GM18508 (cell line): ENCODE data around the gene INTS1.

ENCODE experiments used
- ATAC-seq: cut with Tn5 transposase; IDR thresholded peaks from one replicate; pipeline ENCODE4 v1.9.1; 2021; ENCODE audit warnings: moderate number of reproducible peaks; ENCODE audit not compliant: insufficient read depth, unreplicated experiment

INTS1 gene

DNA sequence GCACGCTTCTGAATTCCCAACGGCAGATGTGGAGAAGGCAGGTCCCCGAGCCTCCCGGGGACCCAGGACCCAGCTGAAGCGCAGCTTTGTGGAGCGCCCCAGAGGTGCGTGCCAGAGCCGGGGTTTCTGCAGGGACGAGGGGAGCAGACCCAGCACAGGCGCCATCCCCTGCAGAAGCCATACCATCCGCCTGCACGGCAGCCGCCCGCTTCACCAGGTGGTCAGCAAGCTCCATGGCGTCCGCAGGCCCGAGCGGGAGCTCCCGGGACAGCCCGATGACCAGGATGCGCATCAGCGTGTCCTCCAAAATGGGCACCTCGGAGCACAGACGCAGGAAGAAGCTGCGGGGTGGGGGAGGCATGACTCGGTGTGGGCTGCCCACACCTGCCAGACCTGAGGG, 10.6 kb downstream of the INTS1 start:
- ATAC-seq = no peak

DNA sequence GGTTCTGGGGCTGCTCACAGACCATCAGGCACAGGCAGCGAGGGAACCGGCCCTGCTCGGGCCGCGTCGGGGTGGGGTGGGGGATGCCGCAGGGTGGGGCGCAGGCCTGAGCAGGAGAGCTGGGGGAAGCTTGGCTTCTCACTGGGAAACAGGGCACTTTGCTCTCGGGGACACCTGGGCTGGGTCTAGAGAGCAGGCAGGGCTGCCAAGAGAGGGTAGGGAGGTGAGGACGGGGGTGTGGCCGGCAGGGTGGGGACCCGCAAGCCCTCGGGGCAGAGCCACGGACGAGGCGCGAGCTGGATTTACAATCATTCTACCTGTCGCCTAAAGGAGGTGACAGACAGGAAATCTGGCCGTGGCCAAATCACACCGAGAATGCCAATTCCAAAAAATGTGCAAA, 11.1 kb downstream of the INTS1 start:
- ATAC-seq = no peak

DNA sequence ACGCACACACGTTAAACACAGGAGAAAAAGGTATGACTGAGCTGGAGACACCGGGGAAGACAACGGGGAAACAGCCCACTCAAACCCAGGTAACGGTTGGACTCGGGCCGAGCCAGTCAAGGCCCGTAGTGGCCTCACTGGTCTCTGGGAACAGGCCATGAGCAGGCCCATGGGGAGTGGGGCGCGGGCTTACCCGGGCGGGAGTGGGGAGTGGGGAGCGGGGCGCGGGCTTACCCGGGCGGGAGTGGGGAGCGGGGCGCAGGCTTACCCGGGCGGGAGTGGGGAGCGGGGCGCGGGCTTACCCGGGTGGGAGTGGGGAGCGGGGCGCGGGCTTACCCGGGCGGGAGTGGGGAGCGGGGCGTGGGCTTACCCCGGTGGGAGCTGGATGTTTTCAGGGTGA, 11.5 kb downstream of the INTS1 start:
- ATAC-seq = no peak

DNA sequence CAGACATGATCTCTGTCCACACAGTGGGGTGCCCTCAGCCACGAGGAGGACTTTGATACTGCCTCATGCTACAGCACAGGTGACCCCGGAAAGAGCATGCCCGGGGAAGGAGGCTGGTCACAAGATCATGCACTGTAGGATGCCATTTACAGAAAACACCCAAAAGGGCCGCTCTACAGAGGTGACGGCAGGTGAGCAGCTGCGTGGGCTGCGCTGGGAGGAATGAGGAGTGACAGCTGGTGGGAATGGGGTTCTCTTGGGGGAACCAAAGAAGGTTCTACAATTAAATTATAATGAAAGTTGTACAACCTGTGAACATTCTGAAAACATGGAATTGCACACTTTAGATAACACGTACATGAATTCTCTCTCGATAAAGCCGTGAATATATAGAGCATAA, 12.0 kb downstream of the INTS1 start:
- no peak for ATAC-seq

DNA sequence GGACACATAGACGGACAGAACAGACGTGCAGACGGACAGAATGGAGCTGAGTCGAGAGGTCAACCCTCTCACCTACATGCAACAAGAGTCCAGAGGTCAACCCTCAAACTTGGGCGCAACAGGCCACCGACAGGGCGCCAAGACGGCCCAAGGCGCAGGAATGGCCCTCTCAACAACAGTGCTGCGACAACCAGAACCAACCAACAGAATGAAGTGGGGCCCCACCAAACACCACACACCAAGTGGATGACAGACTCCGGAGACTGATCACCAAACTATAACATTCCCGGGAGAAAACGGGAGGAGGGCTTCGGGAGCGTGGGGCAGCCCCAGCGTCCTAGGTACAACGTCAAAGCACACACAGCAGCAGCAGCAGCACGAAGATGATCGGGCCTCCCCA, 13.4 kb downstream of the INTS1 start:
- no peak for ATAC-seq

DNA sequence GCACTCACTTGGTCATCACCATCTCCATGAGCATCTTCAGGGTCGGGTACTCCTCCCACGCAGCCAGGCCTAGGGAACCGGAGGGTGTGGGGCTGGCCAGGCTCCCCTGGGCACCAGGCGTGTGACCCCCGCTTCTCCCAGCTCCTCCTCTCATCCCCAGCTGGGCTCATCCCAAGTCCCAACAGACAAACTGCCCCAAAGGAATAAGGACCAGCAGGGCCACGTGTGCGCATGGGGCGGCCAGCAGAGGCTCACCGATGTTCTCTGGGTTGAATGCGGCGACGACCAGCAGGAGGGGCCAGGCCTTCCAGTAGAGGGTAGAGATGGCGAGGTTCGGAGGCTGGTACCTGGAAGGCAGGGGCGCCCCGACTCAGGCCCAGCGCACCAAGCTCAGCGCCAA, 14.9 kb downstream of the INTS1 start:
- ATAC-seq = no peak

DNA sequence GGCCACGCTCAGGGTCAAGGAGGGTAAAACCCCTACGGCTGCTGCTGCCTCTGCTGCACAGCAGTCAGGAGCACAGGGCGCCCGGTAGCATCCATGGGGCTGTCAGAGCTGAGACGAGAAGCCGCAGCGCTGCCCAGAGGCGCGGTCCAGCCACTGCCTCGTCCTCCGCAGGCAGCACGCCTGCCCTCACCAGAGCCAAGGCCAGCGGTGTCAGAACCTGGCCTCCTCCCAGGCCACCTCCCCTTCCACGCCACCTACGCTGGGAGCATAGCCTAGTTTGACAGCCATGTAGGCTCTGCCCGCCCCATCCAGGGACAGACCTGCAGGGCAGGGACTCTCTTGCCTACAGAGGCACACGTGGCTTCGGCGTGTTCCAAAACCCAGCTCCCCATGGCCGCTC, 16.2 kb downstream of the INTS1 start:
- no peak for ATAC-seq

DNA sequence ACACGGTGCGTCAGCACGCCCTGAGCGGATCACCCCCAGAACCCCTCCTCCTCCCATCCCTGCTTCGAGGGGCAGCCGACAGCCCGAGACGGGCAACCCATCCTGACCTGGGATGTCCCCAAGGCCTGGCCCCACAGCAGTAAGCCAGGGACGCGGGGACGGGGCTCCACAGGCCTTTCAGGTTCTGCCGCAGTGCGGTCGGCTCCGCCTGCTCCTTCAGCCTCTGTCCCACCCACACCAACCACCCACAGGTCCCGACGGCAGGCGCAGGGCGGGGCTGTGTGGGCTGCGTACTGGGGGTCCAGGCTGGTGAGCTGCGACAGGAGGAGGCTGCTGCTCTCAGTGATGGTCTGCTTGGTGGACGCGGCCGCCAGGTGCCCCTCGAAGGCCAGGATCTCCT, 16.7 kb downstream of the INTS1 start:
- no peak for ATAC-seq

DNA sequence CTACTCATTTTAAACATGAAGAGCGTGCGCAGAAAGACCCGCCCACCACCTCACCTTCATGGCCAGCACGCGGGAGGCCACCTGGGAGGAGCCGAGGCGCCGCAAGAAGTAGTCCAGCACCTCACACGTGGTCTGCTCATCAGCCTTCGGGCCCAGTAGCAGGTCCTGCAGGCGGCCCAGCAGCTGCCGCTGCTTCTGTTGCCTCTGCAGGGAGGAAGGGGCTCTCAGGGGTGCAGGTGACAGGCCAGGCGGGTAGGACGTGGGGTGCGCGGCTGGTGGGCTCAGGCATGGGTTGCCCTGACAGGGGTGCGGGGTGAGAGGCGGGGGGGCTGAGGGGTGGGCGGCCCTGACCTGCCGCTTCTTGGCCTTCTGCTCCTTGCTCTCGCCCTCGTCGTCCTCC, 17.6 kb downstream of the INTS1 start:
- ATAC-seq = no peak

DNA sequence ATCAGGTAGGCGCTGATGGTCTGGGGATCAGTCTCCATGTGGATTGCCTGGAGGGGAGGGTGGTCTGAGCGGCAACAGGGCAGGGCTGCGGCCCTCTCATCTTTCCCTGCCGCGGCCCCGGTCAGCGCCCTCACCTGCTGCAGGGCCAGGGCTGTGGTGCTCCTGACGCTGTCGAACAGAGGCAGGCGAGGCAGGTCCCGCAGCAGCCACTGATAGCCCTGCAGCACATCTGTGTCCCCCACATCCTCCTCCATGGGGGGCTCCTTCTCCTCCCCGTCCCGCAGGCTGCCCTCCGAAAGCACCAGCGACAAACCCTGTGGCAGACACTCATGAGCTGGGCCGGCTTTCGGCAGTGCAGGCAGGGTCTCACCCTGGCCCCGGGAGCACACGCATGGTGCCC, 19.0 kb downstream of the INTS1 start:
- no peak for ATAC-seq

DNA sequence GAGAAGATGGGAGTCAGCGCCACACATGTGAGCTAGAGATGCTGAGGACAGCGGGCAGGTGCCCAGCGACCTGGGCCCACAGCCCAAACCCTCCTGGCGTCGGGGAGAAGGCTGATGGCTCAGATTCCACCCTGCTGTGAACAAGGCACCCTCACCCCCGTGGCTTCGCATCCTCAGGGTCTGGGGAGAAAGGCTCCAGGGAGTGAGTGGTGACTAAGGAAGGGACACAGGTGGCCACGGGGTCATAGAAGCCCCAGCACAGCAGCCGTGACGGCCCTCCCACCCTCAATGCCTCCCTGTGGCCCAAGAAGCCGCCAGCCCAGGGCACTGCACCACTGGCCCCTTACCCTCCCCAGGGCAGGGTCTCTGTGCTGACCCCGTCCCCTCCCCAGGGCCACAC, 19.6 kb downstream of the INTS1 start:
- ATAC-seq = no peak

DNA sequence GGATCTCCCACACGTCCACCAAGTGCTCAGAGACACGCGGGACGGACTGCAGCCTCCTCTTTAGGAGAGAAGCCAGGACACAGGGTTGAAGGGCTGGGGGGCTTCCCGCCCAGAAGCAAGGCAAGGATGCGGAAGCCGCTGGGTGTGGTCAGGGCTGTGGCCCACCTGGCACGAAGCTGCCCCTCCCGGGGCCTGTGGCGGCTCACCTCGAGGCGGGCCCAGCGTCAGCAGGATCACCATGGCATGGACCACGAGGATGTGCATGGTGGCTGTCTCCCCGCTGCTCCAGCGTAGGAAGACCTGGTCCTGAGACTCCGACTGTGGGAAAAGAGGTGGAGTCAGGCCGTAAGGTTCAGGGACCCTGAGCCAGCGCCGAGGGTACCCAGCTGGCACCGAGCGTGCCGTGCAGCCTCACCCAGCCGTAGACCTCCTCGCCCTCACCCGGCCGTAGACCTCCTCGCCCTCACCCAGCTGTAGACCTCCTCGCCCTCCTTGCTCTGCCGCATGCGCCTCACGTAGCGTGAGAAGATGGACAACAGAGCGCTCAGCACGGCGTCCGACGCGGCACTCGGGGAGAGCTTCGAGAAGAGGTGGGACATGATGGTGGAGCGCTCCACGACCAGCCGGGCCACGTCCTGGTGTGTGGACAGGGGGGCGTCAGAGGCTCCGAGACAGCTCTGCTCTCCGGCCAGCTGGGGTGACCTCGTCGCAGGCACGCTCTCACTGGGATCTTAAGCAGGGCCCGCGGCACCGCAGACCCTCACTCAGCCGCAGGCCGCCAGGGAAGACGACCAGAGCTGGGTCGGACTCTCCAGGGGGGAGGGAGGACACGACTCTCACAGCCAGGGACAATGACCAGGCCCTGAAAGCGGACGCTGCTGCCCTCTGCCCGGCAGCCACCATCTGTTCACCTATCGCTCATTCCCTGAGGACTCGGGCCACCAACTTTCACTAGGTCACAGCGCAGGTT, 20.4 kb downstream of the INTS1 start:
- ATAC-seq = no peak

DNA sequence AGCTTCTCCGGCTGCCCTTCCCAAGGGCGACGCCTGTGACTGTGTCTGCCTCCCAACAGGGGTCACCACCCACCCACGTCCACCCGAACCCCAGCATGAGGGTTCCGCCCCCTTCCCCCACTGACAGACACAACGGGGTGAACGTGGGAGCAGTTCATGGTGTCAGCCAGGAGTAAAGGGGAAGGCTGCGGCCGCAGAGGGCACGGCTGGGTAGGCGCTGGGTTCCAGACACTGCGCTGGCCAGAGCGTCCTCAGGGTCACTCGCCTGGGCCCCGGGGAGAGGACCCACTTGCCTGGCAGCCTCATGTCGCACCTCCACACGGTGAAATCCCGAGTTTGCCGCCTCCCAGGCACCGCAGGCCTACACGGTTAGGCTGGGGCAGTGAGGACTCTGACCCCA, 21.1 kb downstream of the INTS1 start:
- ATAC-seq = no peak

DNA sequence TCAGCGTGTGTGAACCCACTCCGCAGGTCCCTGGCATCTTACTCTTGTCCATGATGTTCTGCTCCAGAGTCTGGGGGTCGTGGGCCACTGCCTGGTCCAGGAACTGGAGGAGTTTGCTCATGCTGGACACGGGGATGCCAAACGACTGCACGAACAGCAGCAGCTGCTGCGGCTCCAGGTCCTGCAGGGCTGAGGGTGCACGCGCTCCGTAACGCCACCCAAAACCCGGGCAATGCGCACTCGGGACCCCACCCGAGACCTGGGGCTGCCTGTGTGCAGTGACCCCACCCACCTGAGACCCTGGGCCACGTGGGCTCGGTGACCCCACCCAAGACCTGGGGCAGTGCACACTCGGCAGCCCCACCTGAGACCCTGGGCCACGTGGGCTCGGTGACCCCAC, 22.9 kb downstream of the INTS1 start:
- ATAC-seq = no peak

DNA sequence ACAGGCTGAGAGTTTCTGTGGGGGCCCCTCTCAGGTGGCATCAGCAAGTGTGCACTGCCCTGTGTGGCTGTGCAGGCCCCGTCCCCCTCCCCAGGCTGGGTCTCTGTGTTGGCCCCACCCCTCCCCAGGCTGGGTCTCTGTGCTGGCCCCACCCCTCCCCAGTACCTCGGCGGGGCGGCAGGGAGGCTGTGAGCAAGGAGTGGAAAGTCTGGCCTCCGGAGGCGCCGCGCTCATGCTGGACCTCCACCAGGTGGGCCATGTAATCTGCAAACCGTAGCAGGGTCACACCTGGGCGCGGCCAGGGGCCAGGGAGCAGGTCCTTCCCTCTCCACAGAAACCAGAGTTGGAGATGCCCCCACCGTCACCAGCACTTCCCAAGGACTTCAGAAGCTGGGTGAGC, 23.5 kb downstream of the INTS1 start:
- no peak for ATAC-seq

DNA sequence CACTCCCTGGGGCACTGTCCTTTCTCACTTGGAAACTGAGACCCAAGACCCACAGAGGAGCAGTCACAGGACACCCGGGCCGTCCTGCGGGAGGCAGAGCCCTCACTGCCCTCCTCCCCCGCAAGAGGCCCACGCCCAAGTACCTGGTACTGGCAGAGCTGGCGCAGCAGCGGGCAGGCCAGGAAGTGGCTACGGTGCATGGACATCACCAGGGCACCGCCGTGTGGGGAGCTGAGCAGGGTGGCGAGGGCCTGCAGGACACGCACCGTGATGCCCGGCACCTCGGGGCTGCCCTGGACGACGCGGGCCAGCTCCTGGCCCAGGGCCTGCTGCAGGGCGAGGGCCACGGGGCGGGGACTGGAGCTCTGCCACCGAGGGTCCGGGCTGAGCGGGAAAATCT, 24.9 kb downstream of the INTS1 start:
- ATAC-seq = no peak

DNA sequence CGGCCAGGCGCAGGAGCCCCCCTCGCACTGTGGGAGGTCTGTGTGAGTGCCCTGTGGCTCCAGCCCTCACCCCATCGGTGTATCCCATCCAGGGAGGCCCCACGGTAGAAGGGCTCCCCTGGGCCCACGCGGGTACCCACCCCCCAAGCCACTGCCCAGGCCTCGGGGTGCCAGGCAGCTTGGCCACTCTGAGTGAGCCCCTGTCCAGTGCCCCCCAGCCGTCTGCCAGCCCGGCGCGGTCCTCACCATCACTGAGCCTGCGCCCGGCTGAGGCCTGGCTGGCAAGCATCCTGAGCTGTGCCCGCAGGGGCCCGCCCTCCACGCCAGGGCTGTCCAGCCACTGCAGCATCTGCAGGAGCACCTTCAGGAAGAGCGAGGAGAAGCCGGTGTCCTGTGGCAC, 25.7 kb downstream of the INTS1 start:
- ATAC-seq = no peak

DNA sequence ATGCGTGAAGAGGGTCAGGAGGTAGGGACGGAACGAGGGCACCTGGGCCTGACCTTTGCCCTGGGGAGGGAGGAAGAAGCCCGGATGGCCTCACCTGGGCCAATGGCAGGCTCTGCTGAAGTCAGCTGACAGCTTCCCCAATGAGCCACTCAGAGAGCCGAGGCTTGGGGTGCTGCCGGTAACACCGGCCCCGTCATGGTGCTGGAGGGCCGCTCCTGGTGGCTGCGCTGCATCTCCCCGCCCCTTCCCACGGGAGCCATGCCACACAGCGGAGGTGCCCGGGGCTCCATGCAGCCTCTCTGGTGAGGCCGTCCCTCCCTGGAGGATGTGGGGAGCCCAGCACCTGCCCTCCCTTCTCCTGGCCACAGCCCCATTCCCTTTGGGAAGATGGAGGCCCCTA, 27.3 kb downstream of the INTS1 start:
- no peak for ATAC-seq

DNA sequence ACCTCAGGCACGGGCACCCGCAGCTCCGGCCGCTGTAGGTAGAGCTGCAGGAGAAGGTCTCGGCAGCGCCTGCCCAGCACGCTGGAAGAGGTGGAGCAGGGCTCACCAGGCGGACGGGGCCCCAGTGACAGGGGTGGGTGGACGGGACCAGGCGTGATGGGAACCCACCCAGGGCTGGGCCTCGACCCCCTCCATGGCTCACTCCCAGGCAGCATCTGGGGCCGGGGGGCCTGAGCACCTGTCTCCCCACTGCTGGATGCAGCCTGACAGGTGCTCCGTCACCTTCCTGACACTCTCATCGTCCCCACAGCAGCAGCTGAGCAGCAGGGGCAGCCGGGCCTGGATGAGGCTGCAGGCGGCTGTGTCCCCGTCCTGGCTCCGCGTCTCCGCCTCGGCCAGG, 28.2 kb downstream of the INTS1 start:
- ATAC-seq = no peak

DNA sequence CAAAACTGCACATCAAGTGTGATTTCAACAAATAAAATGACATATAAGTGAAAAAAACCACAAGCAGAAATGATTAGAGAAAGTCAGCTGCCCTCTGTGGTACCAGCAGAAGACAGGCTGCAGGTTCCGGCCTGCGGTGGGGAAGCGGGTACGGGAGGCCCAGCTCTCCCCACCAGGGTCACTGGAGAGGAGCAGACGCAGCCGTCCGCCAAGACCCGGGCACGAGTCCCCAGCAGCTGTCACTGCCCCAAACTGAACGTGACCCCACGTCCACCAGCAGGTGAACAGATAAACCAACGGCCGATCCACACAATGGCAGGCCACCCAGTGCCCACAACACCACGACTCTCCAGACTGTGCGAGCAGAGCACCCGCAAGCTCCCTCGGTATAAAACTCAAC, 28.8 kb downstream of the INTS1 start:
- no peak for ATAC-seq

DNA sequence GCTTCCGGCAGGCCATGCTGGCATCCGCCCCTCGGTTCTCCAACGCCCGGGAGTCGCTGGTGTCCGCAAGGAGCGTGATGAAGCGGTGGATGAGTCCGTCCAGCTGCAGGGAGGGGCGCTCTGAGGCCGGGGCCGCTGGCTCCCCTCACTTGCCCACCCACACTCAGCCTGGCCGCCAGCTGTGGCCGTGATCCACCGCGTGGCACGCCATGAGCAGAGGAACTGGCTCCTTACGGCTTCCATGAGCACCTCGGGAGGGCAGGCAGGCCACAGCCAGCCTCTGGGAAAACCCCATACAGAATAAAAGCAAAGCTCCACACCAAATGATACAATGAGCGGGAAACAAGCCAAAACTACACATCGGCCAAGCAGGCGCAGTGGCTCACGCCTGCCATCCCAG, 29.5 kb downstream of the INTS1 start:
- no peak for ATAC-seq

DNA sequence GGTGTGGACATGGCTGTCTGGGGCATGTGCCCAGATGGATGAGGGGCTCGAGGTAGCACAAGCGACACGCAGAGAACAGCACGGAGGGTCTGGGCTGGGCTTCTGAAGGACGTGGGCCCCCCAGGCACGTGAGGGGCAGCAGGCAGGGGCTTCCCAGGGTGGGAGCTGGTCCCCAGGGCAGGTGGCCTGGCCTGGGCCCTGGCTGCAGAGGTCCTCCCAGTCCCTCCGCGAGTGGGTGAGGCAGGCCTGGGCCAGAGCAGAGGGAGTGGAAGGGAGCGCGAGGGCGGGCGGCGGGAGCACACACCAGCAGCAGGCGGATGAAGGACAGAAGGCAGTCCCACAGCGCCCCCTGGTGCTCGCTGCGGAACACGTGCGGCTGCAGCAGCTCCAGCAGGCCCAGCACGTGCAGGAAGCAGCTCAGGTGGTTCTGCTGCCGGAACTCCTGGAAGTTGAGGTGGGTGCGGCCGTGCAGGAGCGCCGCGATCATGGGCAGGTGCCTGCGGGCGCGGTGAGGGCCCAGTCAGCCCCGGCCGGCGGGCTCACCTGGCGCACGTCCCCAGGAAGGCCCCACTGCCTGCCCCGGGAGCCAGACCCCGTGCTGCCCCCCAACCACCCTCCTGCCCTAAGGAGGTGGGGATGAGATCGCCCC, 30.2 kb downstream of the INTS1 start:
- ATAC-seq = no peak
